Esophagus squamous epithelium (tissue), 4 donors: Measurements from ENCODE around the gene POU2F2.

Experiments used
- CTCF ChIP-seq, 6 experiments: fragments of 450-650 bp in 4 of 6; fragments of 200-600 bp in 2 of 6; sonication (generic) in 2 of 6; IDR thresholded peaks; one replicate each; pipeline ENCODE4 v1.5.1; 2016 to 2019; ENCODE audit warnings: antibody characterized with exemption in 6 of 6, mild to moderate bottlenecking in 4 of 6, moderate library complexity in 4 of 6
- POLR2A ChIP-seq, 4 donors: fragments of 450-650 bp; IDR thresholded peaks; one replicate each; pipeline ENCODE4 v1.6.1; 2017; ENCODE audit warnings: antibody characterized with exemption in 4 of 4, mild to moderate bottlenecking in 4 of 4, moderate library complexity in 3 of 4

DNA sequence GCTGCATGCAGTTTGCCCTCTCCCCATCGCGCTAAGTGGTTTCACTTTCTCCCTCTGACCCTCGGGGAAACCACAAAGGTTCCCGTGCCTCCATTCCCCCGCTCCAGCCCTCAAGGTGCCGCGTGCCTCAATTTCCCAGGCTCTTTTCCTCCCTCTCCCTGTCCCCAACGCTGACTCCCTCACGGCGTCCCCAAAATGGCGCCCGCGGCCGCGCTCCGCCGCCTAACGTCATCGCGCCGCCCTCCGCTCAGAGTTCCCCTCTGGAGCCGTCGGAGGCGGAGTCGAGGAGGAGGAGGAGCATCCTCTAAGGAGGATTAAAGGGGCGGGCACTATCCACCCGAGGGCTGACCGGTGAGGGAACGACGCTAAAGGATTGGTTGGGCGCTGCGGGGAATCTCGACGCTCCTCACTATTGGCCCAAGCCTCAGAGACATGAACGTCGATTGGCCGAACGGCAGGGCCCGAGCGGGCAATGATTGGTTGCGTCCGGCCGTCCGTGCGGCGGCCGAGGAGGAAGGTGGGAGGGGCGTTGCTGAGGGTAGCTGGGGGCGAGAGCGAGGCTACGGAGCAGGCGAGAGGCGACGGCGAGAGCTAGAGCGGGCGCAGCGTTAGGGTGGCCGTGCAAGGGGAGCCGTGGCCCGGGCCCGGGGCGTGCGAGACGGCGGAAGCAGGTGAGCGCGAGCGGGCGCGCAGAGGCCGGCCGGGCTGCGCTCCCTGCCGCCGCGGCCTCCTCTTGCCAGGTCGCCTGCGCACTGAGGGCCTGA is 56.4 kb downstream of the POU2F2 start, which contains the start of gene ZNF574:
- no peak for TF ChIP-seq CTCF (IDR thresholded peaks at IDR 0.05)
- peak in 3 of 4 donors; percentile 57 to 88 (median 86) for TF ChIP-seq POLR2A (IDR thresholded peaks at IDR 0.05)
